CD4-positive, alpha-beta memory T cell (primary cell): ENCODE data around the gene VPS35. TPM values are rescaled to one million over a fixed set of nuclear protein-coding genes. Genes with fewer than 3 reads are reported as not detected.

ENCODE experiments used
- CTCF ChIA-PET: fragments of 350-600 bp; sonication (Branson Sonifier 250); formaldehyde crosslinking; loops from one replicate; lab custom pipeline; 2021; ENCODE audit warnings: inconsistent platforms; ENCODE audit not compliant: partially characterized antibody; lab: Charles Lee
- POLR2A ChIA-PET: fragments of 350-600 bp; sonication (Branson Sonifier 250); formaldehyde crosslinking; loops from one replicate; lab custom pipeline; 2021; ENCODE audit not compliant: partially characterized antibody; lab: Charles Lee
- DNase-seq, 5 donors: peaks; one replicate each; pipeline versions ENCODE4 v3.0.0 to v3.0.0-alpha.2; 2020 to 2022; ENCODE audit warnings: mixed read lengths in 1 of 5
- H3K27ac ChIP-seq: one replicate; pipeline ENCODE4 v1.7.0; 2013; ENCODE audit warnings: low read depth, low read length
- H3K27me3 ChIP-seq: 2 replicates; pipeline ENCODE4 v1.7.0; 2013; ENCODE audit warnings: mild to moderate bottlenecking, low read length, moderate library complexity; ENCODE audit not compliant: insufficient read depth
- H3K36me3 ChIP-seq: 2 replicates; pipeline ENCODE4 v1.7.0; 2013; ENCODE audit warnings: mild to moderate bottlenecking, low read length, moderate library complexity; ENCODE audit not compliant: insufficient read depth
- H3K4me1 ChIP-seq: 2 replicates; pipeline ENCODE4 v1.7.0; 2013; ENCODE audit warnings: mild to moderate bottlenecking, low read length, moderate library complexity; ENCODE audit not compliant: insufficient read depth
- H3K4me3 ChIP-seq, 2 donors: one replicate each; pipeline ENCODE4 v1.7.0; 2013; ENCODE audit warnings: low read length in 2 of 2, mild to moderate bottlenecking in 1 of 2
- H3K9me3 ChIP-seq, 2 donors: one replicate each; pipeline ENCODE4 v1.7.0; 2013; ENCODE audit warnings: low read length in 2 of 2, control low read depth in 1 of 2; ENCODE audit not compliant: control insufficient read depth in 1 of 2
- H3K27ac Mint-ChIP-seq, 7 donors: one replicate each; pipeline ENCODE4 v1.8.0; 2020 to 2021; ENCODE audit warnings: mixed read lengths in 7 of 7, mild to moderate bottlenecking in 6 of 7, inconsistent platforms in 3 of 7, moderate library complexity in 3 of 7
- H3K27me3 Mint-ChIP-seq, 2 donors: one replicate each; pipeline ENCODE4 v1.8.0; 2020 to 2021; ENCODE audit warnings: mixed read lengths in 2 of 2
- H3K36me3 Mint-ChIP-seq, 2 donors: one replicate each; pipeline ENCODE4 v1.8.0; 2020 to 2021; ENCODE audit warnings: mixed read lengths in 2 of 2, inconsistent platforms in 1 of 2, mild to moderate bottlenecking in 1 of 2
- H3K4me1 Mint-ChIP-seq, 4 donors: one replicate each; pipeline ENCODE4 v1.8.0; 2020 to 2021; ENCODE audit warnings: mixed read lengths in 4 of 4, mild to moderate bottlenecking in 1 of 4
- H3K4me3 Mint-ChIP-seq, 8 donors: one replicate each; pipeline ENCODE4 v1.8.0; 2020 to 2021; ENCODE audit warnings: mixed read lengths in 8 of 8, mild to moderate bottlenecking in 7 of 8, moderate library complexity in 6 of 8, inconsistent platforms in 3 of 8
- H3K9me3 Mint-ChIP-seq, 8 donors: one replicate each; pipeline ENCODE4 v1.8.0; 2020 to 2021; ENCODE audit warnings: mixed read lengths in 8 of 8, mild to moderate bottlenecking in 5 of 8, inconsistent platforms in 3 of 8, moderate library complexity in 1 of 8
- intact Hi-C: fragments of 100-400 bp; cut with micrococcal nuclease; formaldehyde crosslinking; loops from one replicate; pipeline ENCODE4 v1.15.1; 2023
- polyA plus RNA-seq, 2 donors: library from polyadenylated mRNA; unstranded; fragments of 300-500 nt; fragmentation: Illumina TruSeq; gene quantifications; one replicate each; pipeline ENCODE4 v1.2.3, GENCODE V29; 2021
- total RNA-seq, 2 experiments: library from RNA; stranded (reverse); gene quantifications; one replicate each; pipeline ENCODE4 v1.2.3, GENCODE V29; 2021

VPS35 gene
- total and polyA plus RNA-seq, 4 experiments from 2014 or later, result 81.1 to 118 (median 103) TPM

- POLR2A ChIA-PET, result no interaction called here
Observed at GRCh38 chr16:46612121-46612520, 76.9 kb downstream of the VPS35 start.

DNA sequence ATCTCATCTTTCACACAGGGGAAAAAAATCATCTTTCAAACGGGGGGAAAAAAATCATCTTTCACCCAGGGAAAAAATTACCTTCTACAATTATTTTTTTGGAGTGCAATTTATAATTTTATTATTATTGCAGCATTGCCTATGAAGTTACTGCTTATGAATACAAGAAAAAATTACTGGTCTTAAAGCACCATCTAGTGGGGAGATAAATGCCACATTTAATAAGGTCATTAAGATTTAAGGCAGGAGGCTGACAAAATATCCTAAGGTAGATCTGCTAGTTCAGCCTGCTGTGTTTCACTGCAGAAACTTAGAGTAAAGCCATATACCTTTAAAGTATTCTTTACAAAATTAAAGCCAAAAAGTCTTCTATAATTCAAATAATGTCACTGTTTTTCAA is 81.4 kb downstream of the VPS35 start:
- ChIA-PET POLR2A (no interaction called here), CTCF (interaction anchor here (0.8 to 6.7 kb wide), 7 partner anchors 10 to 59 kb away, joined by 3 to 103 read pairs (median 7); no protein-coding TSS in a partner anchor)
- Histone ChIP-seq H3K36me3 (no peaks in the 10 kb centered on the region), H3K9me3 (no peaks in the 10 kb centered on the region), H3K4me3 (no peak overlapping the region), H3K27me3 (no peaks in the 10 kb centered on the region), H3K4me1 (peaks cover 10% of the 10 kb centered on the region), H3K27ac (no peak overlapping the region)
- Mint-ChIP-seq H3K4me3 (no peak overlapping the region), H3K27me3 (no peaks in the 10 kb centered on the region), H3K36me3 (no peaks in the 10 kb centered on the region), H3K9me3 (no peaks in the 10 kb centered on the region), H3K4me1 (no peaks in the 10 kb centered on the region), H3K27ac (no peak overlapping the region)
- DNase-seq, result peak in 4 of 5 donors; percentile 27 to 44 (median 39)
- intact Hi-C loops, result loop anchor here (1.0 kb wide), 1 partner anchor 53 kb away; no protein-coding TSS in a partner anchor

More at GRCh38 chr16:46612121-46612520, 76.9 kb downstream of the VPS35 start:
- no peaks in the 10 kb centered on the region for H3K36me3 Mint-ChIP-seq
- peaks cover 15% of the 10 kb centered on the region for H3K4me1 ChIP-seq
- no peaks in the 10 kb centered on the region for H3K9me3 ChIP-seq
- H3K4me3 Mint-ChIP-seq, result no peak overlapping the region
- H3K4me3 ChIP-seq, result no peak overlapping the region
- no peaks in the 10 kb centered on the region for H3K36me3 ChIP-seq
- no peak overlapping the region for H3K27ac ChIP-seq
- peaks cover 0 to 3% (median 0%) of the 10 kb centered on the region in 4 donors for H3K4me1 Mint-ChIP-seq
- intact Hi-C loops, result no loop called here
- no peaks in the 10 kb centered on the region for H3K9me3 Mint-ChIP-seq
- H3K27ac Mint-ChIP-seq, result no peak overlapping the region
- CTCF ChIA-PET, result interaction anchor here (1.5 to 1.7 kb wide), 2 partner anchors 9 to 58 kb away, joined by 3 to 4 read pairs; no protein-coding TSS in a partner anchor
- H3K27me3 ChIP-seq, result no peaks in the 10 kb centered on the region
- DNase-seq, result no peak
- H3K27me3 Mint-ChIP-seq, result no peaks in the 10 kb centered on the region

DNA sequence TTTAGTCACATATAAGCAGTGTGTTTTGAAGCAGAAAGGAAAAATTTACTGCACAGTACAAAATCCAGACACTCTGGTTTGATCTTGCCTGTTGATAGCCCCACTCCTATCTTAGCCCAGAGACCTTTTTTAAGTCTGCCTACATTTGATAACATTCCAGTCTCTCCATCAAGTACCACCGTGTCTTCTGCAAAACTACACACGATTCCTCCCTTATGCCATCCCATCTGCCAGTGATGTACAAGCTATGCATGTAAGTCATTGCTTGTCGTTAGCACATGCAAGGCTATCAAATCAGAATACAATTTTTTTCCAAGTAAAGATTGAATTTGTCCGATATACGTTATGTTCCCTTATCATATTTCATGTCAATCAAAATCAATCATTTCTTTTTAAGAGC is 82.7 kb downstream of the VPS35 start:
- Mint-ChIP-seq H3K27me3 (no peaks in the 10 kb centered on the region), H3K4me3 (no peak overlapping the region), H3K36me3 (no peaks in the 10 kb centered on the region), H3K27ac (no peak overlapping the region), H3K9me3 (no peaks in the 10 kb centered on the region), H3K4me1 (no peaks in the 10 kb centered on the region)
- H3K4me1 ChIP-seq, result no peaks in the 10 kb centered on the region
- POLR2A ChIA-PET, result no interaction called here
- H3K36me3 ChIP-seq, result no peaks in the 10 kb centered on the region
- H3K9me3 ChIP-seq, result no peaks in the 10 kb centered on the region
- H3K4me3 ChIP-seq, result no peak overlapping the region
- CTCF ChIA-PET, result interaction anchor here (0.8 to 6.7 kb wide), 9 partner anchors 12 to 60 kb away, joined by 3 to 103 read pairs (median 6); no protein-coding TSS in a partner anchor
- H3K27ac ChIP-seq, result no peak overlapping the region
- no peak for DNase-seq
- intact Hi-C loops, result no loop called here
- no peaks in the 10 kb centered on the region for H3K27me3 ChIP-seq

Other genes starting within 250 kb of the VPS35 start
- gene SHCBP1, start 67.8 kb downstream of the VPS35 start, total RNA-seq, result under 1 TPM; 0.36 to 0.55 TPM
- gene SHCBP1, start 67.8 kb downstream of the VPS35 start, polyA plus RNA-seq, result under 1 TPM; 0.11 to 0.49 TPM
- 1 to 10 TPM; 3.0 to 3.3 TPM for gene ORC6, start 481 bp upstream of the VPS35 start, total RNA-seq
- gene ORC6, start 481 bp upstream of the VPS35 start, polyA plus RNA-seq, result under 1 TPM; 0.30 to 0.40 TPM
- under 1 TPM in 1 of 2 experiments, not detected in 1; 0.32 TPM for gene MYLK3, start 59.2 kb upstream of the VPS35 start, total RNA-seq
- gene MYLK3, start 59.2 kb upstream of the VPS35 start, polyA plus RNA-seq, result not detected
- gene C16orf87, start 142.0 kb upstream of the VPS35 start, total RNA-seq, result 1 to 10 TPM; 5.8 to 6.2 TPM
- gene C16orf87, start 142.0 kb upstream of the VPS35 start, polyA plus RNA-seq, result 10 to 100 TPM in 1 of 2 donors, 1 to 10 TPM in 1; 7.3 to 15.5 TPM
- 1 to 10 TPM; 1.2 to 1.5 TPM for gene GPT2, start 195.2 kb upstream of the VPS35 start, total RNA-seq
- under 1 TPM in 1 of 2 donors, not detected in 1; 0.63 TPM for gene GPT2, start 195.2 kb upstream of the VPS35 start, polyA plus RNA-seq